Hippocampal formation (tissue), 2 donors: ENCODE measurements around the gene BRSK2.

Source experiments
- DNase-seq, 2 donors: peaks; one replicate each; lab custom pipeline; 2025; lab: John Stamatoyannopoulos, UW

Gene BRSK2

DNA sequence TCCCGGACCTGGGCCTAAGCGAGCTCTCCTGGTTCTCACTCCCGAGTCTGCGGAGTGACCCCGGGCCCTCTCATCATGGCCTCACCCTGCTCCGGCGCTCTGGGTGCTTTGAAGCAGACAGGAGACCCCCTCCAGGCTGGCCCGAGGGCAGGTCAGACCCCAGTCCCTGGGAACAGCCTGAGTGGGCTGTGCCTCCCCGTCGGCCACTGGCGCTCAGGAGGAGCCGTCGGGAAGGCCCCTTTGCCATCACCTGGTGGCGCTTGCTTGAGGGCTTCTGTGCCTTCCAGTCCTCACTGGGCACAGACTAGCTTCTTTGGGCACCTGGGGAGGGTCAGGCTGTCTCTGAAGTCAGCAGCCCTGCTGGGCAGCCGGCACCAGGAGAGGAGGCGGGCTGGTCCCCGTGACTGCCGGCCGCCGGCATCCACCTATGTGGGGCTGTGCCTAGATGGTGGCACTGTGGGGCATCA, 6.7 kb downstream of the BRSK2 start:
- no peak for DNase-seq

DNA sequence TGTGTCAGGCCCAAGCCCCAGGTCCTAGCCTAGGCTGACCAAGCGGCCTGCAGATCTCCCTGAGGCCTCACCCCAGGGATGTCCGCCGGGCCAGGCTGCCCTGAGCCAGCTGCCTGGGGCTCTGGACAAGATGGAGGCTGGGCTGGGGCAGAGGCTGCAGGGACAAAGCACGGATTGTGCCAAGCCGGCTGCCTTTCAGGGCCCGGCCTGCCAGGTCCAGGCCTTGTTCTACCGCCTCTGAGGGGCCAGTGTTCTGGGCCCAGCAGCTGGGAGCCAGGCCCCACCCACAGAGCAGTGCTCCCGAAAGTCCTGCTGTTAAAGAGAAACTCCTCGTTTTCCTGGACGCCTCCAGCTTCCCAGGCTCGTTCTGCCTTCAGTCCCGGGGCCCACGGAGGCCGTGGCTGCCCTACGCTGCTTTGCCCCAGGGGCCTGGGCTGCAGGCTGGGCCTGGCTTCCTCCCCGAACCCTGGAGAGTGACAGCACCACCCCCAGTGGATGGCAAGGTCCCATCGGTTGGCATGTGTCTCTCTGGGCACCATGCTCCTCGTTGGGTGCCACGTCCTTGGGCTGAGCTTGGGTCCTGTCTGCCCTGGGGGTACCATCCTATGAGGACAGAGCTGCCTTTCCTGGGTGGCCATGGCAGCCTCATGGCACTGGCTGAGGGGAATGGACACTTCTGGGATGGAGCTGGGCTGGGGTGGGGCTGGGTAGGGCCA, 7.6 kb downstream of the BRSK2 start:
- peak; percentile 94 for DNase-seq

DNA sequence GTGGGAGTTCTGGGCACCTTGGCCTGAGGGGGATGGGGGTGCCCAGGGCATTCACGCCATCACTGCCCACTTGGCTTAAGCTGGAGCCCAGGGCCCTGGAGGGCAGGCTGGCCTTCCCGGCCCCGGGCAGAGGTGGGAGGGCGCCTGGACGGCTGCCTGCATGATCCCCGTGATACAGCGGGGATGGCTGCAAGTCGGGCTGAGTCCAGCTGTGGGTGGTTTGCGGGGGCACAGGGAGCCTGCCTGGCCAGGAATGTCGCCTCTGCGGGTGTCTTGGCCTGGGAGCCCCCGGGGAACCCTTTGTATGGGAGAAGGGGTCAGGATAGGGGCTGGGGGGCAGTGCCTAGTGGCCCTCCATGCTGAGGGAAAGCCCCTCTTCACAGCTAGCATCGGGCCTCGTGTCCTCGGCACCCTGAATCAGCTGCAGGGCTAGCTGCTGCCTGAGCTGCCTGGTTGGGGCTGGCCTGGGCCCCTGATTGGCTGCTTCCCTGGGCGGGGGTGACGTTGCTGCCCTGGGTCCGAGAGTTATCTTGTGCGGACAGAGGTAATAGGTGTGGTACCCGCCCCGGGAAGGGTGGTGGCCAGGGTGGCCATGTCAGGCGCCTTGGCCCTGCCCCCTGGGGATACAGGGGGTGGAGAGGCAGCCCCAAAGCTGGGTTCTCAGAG, 8.3 kb downstream of the BRSK2 start:
- no peak for DNase-seq

DNA sequence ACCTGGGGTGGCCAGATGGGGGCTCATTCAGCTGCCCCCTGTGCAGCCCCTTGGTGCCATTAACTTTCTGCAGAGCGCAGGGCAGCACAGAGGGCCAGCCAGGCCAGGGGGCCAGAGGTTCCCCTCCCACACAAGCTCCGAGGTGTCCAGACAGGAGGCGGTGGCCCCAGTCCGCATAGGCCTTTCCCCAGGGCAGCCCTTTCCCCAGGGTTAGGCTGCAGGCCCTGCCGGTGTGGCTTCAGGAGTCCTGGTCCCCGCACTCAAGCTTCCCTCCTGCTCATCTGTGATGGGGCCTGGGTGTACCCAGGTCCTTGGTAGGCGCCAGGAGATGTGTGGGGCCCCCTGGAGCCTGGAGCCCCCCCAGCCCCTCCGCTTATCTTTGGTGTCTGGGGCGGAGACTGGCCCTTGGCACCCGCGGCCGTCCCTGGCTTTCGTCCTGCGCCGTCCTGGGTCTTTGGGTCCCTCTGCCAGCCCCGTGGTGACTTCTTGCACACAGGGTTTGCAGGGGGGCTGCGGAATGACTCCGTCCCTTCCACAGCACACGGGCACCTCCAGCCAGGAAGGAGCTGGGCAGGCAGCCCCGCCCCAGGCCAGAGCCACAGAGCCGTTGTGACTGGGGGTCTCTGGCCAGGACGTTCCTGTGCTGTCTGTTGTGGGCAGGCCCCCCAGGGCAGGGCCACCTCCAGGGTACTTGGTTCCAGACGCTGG, 8.9 kb downstream of the BRSK2 start:
- DNase-seq = no peak

DNA sequence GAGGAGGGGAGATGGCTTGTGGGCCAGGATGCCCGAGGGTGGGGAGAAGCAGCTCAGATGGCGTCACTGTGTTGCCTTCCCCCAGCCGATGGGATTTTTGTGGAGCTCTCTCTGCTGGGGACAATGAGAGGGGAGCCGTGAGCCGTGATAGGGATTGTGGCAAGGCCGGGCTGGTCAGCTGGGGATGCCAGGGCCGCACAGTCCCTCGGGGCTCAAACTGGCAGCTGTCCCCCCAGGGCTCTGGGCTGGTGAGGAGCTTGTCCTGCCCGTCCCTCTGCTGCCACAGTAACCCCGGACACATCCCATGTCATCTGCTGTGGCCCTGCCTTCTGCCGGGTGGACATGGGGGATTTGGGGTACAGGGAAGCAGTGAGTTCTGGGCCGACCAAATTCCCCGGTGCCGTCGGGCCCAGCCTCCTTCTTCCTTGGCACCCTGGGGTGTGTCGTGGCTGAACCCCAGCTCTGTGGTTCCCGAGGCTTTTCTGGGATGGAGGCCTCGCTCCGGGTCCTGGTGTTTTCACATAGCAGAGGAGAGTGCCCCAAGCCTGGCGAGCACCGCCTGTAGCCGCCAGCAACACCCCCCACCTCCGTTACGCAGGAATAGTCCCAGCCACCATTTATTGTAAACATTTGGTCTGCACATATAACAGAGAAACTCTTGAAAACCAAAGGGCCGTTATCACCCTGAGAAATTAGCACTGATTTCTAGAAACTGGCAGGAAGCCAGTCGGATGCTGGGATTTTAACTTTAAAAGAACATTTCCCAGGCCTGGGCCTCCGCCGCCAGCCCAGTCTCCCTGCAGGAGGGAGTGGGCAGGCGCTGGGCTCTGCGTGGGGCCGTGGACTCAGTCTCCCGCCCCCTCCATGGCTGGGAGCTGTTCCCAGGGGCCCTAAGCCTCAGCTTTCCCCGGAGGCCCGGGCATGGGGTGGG, 9.9 kb downstream of the BRSK2 start:
- DNase-seq = no peak

DNA sequence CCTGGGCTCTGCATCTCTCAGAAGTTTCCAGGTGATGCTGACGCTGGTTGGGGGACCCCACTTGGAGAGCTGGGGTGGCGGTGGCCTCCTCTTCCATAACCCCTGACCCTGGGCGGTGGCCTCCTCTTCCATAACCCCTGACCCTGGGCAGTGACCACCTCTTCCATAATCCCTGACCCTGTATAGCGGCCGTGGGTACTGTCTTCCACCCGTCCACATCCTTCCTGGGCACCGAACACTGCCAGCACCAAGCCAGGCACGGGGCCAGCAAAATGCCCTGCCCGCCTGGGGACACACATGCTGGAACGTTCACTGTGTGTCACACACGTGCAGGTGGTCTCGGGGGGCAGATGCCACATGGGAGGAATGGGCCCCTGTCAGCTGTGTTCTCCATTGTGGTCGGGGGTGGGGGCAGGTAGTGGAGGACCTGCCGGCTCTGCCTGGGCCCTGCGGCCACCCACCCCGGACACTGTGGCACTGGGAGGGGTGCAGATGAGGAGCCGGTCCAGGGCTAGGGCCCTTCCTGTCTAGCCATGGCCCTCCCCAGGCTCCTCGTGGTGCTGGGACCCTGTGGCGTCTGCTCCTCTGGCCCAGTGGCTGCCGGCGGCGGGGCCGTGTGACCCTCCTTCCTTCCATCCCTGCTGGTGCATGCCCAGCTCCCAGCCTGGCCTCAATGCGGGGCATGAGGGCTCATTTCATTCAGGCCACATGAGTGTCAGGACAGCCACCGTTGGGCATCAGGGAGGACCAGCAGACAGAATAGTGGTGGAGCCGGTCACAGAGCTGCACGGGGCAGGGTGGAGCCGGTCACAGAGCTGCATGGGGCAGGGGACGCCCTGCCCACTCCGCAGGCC, 10.8 kb downstream of the BRSK2 start:
- no peak for DNase-seq

DNA sequence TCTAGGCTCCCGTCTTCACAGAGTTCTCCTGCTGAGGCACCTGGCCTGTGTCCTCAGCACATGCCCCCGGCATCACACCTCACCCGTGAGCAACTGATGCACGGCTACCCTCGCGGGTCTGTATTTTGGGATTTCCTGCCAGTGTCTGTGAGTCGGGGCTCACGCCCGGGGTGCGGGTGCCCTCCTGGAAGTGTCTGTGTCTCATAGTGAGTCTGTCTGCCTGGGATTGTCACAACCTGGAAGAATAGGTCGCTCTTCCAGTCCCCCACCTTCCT, 11.4 kb downstream of the BRSK2 start:
- no peak for DNase-seq

DNA sequence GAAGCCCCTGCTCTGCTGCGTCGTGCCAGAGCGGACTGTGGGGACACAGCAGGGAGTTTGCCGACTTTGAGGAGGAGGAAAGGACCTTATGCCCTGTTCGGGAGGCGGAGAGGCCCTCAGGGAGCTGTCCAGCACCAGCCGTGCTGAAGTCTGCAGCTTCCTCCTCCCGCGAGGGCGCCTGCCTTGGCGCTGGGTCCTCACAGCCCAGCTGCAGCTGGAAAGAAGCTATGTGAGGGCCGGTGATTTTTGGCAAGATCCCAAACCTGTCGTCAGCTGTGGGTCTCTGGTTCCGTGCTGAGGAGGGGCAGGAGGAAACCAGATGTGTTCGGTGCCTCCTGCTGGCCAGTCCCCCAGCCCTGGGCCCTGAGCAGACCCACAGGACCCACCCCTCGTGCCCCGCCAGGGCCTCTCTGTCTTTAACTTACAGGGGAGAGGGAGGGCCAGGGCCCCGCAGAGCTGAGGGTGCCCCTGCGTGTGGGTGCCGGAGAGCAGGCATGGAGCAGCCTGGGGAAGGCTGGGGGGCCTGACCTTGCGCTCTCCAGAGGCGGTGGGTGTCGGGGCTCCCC, 12.0 kb downstream of the BRSK2 start:
- DNase-seq = peak; percentile 40 to 59

DNA sequence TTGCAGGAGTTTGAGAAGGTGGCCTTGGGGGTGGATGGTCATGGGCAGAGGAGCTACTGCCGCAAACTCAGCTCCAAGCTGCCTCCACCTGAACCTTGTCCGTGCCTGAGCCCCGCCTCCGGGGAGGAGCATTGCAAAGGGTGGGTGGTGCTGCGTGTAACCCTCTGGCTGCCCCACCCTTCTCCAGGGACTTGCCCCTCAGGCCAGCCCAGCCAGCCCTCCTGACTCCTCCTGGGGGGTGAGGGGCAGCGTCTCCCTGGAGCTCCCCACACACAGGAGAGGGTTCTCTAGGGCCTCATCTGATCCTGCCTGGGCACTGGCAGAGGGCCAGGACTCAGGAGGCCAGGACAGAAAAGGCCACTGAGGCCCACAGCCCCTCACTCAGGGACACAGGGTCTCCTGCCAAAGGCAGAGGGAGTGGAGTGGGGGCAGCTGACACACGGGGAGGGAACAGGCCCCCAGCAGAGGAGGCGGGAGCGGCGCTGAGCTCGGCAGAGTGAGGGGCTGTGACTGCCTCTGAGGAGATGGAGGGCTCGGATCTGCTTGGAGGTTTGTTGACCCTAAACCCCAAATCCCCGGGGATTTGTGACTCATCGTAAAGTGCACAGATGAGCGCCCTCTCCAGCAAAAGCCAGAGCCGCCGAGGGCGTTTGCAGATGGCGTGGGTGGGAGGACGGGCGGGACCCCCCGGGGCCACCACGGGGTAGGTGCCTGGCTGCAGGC, 12.8 kb downstream of the BRSK2 start:
- no peak for DNase-seq

DNA sequence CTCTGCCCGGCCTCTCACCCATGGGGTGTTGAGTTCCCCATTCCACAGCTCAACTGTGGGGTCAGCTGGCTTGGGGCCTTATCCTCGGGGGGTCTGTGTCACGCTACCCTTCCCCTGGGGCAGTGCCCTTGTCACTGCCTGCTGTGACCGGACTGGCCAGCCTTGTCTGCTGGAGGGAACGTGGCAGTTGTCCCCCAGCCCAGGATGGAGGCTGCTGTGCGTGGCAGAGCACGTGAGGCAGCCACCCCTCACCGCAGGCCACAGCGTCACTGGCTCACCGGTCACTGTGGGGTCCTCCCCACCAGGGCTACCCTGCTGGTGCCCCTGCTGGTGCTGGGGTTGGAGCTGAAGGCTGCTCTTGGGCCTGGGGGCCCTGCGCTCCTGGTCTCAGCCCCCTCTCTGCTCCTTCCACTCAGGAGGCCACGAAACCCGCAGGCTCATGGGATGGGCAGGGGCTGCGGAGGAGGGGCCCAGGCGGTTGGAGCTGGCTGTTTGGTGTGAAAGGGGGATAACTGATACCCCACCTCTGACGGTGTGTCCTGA, 13.4 kb downstream of the BRSK2 start:
- no peak for DNase-seq

DNA sequence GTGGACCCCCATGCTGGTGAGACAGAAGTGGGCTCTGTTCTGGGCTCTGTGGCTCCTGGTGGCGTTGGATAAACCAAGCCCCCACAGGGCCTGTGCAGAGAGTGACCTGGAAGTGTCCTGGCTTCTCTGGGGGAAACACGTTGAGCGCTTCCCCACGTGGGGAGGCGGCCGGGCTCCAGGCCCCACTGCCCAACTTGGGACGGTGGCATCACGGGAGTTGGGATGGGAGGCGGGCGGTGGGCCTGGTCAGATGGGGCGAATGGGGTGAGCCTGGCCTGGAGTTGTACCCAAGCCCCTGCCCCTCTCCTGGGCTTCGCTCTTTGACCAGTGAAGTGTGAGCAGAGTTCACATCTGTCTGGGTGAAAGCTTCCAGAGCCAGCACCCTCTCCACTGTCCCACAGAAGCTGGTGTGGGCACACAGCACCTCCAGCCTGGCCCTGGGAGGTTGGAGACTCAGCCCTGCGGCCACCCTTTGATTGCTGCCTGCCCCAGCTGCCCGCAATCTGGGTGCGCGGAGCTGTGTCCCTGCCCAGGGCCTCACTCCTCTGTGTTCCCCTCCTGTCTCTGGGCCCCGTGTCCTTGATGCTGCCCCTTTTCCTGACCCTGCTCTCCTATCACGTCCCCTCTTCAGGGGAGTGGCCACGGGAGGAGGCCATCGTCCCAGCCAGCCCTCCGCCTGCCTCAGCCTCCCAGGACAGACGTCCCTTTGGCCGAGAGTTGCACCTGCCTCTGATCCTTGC, 14.2 kb downstream of the BRSK2 start:
- DNase-seq = no peak

DNA sequence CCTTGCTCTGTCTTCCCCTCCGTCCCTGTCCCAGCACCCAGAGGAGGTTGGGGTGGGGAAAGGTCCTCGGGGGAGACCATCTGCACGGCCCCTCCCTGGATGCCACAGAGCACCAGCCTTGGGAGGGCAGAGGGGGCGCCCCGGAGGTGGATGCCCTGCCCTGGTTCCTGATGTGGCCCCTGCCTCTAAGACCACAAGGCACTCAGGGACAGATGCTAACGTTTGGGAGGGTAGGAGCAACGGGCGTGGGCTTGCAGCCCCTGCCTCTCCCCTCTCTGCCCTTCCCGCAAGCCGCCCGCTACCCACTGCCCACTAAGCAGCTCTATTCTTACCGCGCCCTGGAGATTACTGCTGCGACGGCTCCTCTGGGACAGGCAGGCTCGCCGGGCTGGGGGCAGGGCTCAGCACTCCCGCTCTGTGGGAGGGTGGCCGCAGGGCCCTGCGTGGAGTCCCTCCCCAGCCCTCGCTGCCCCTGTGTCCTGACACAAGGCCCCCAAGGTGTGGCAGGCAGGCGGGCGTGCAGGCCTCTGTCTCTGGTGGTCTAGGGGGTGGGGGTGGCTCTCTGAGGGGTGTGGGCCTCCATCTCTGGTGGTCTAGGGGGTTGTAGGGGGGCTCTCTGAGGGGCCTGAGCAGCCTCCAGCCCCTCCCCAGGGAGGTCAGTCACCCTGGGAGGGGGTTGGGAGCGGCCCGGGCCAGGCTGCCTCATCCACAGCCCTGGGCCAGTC, 14.9 kb downstream of the BRSK2 start:
- no peak for DNase-seq

DNA sequence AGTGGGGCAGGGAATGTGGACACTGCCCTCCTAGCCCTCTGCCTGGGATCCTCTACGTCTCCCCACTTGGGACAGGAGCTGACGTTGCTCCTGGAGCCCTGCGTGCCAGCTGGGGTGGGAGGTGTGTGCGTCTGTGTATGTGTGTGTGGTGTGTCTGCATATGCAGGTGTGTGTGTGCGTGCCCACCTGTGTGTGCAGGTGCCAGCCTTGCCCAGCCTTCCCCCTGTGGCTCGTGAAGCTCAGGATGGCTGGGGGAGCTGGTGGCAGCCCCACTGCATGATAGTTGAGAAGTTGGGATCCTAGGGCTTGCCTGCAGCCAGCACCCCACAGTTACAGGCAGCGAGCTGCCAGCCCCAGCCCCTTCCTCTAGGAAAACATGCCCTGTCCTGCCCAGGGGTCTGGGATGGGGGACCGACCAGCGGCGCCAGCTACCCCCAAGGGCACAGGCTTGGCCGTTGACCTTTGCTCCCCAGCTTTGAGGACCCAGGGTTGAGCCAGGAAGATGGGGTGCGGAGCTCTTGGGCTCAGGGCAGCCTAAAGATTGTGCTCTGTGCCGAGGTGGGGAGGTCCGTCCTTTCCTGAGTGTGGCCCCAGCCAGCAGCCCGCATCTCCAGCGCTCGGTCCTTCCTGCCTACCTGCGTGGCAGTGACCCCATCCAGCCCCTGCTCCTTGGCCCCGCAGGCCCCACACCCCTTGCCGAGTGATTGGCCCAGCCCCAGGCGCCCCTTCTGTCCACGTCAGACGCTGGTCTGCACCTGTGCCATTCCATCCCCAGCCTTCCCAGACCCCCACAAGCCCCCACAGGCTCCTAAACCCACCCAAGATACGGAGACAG, 15.7 kb downstream of the BRSK2 start:
- DNase-seq = no peak

DNA sequence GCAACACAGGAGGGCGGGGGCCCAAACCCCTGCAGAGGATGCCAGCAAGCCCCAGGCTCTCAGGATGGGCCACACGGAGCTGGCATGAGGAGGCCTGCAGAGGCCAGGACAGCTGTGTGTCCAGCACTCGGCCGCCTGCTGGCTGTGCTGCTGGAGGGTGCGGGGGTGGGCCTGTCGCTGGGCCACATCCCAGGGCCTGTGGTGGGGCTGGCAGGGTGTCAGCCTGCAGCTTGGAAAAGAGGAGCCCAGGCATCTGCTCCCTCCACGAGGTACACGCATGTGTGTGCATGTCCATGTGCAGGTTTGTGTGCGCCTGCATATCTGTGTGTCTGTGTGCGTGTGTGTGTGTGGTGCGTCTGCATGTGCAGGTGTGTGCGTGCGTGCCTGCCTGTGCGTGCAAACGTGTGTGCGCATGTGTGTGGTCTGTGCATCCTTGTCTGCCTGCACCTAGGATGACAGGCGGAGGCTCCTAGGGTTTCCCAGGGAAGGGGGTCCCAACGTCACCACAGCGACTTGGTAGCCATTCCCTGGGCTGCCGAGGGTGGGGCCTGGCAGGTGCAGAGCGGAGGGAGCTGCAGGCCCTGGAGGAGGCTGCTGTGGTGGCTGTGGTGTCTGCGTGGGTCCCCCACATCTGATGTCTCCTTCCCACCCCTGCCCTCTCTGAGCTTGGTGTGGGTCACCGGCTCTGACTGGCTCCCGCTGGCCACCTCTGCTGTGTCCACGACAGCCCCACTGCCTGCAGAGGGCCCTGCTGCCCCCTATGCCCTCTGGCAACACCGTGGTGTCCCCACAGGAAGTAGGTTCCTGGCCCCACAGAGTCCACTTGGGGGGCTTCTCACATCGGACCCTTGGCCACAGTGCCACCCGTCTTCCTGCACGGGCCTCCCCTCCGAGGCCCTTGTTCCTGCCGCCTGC, 17.1 kb downstream of the BRSK2 start:
- no peak for DNase-seq

DNA sequence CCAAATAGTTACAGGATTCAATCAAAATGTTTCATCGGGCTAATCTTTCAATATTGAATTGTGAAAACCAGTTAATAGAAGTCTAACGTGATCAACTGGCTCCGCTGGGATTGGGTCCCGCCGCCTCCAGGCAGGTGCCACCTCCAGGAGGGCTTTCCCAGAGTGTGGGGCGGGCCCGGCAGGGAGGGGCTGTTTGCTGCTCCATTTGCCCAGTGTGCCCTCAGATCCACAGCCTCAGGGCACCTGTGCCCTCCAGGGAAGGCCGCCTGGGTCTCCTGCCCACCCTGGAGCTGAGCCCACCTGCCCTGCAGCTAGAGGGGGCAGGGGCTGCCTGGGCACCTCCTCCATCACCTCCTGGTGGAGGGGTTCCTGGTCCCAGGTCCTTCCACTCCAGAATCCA, 17.9 kb downstream of the BRSK2 start:
- no peak for DNase-seq

DNA sequence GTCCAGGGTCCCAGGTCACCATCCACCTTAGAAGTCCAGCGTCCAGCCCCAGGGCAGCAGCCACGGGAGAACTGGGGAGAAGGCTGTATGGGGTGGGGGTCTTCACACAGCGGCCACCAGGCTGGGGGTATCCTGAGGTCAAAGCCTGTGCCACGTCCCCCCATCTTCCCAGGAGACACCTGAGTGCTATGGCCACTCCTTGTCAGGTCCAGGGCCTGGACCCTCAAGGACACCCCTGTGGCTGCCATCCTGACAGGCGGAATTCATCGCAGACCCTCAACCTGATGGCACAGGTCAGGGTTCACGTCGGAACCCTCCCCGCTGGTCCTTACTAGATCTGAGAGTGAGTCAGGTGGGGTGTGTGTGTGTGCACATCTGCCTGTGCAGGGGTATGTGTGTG, 18.6 kb downstream of the BRSK2 start:
- no peak for DNase-seq
